Measurements from ENCODE around the gene AGA. TPM values are rescaled to one million over a fixed set of nuclear protein-coding genes. Genes with fewer than 3 reads are reported as not detected.

The AGA gene
- total RNA-seq, 1 donor from 2014 or later = 6.4 TPM

DNA sequence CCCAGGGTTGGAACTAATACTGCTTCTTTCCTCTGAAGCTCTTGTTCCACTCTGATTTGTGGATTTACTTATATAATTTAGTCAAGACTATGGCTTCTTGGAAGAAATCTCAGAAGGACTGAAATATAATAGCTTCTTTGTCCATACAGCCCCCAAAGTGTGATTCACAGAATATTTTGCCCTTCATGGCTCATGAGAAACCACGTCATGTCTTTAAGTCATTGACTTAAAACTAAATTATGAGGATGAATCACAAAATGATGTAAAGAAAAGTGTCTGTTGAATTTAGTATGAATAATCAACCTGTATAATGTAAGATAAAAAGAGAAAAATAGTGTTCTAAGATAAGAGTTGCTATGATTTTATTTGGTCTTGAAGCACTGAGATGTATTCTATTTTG, 43.3 kb upstream of the AGA start:
- no peak overlapping the region for H3K27ac ChIP-seq (replicated peaks)
- intact Hi-C loops (cut with micrococcal nuclease) = no loop called here

DNA sequence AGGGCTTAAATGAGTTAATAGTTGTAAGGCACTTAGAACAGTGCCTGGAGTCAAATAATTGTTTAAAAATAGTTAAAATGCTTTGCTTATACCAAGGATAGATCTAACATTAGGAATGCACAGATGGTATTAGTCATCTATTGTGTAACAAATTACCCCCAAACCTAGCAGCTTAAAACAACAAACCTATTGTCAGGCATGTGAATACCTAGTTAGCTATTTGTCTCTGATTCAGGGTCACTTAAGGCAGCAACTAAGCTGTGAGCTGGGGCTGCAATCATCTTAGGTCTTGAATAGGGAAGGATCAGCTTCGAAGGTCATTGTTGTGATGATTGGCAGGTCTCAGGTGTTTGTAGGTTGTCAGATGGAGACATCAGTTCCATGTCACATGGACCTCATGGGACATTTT, 42.4 kb upstream of the AGA start:
- H3K4me3 ChIP-seq = no peak overlapping the region
- TF ChIP-seq, protein P1, sequence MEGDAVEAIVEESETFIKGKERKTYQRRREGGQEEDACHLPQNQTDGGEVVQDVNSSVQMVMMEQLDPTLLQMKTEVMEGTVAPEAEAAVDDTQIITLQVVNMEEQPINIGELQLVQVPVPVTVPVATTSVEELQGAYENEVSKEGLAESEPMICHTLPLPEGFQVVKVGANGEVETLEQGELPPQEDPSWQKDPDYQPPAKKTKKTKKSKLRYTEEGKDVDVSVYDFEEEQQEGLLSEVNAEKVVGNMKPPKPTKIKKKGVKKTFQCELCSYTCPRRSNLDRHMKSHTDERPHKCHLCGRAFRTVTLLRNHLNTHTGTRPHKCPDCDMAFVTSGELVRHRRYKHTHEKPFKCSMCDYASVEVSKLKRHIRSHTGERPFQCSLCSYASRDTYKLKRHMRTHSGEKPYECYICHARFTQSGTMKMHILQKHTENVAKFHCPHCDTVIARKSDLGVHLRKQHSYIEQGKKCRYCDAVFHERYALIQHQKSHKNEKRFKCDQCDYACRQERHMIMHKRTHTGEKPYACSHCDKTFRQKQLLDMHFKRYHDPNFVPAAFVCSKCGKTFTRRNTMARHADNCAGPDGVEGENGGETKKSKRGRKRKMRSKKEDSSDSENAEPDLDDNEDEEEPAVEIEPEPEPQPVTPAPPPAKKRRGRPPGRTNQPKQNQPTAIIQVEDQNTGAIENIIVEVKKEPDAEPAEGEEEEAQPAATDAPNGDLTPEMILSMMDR (IDR thresholded peaks at IDR 0.05; ENCODE audit: borderline replicate concordance) = no peak
- H3K27ac ChIP-seq (replicated peaks) = no peak overlapping the region
- H3K27me3 ChIP-seq (ENCODE audit: low read depth) = no peaks in the 10 kb centered on the region
- intact Hi-C loops (cut with micrococcal nuclease) = no loop called here
- no peaks in the 10 kb centered on the region for H3K9me3 ChIP-seq (replicated peaks)
- H3K36me3 ChIP-seq = no peaks in the 10 kb centered on the region
- H3K4me1 ChIP-seq = no peaks in the 10 kb centered on the region
- no peak for DNase-seq

More for the DNA sequence above, 43.3 kb upstream of the AGA start:
- DNase-seq = no peak
- Histone ChIP-seq H3K4me1 (no peaks in the 10 kb centered on the region), H3K36me3 (no peaks in the 10 kb centered on the region), H3K27me3 (ENCODE audit: low read depth) (no peaks in the 10 kb centered on the region), H3K4me3 (no peak overlapping the region), H3K9me3 (replicated peaks) (no peaks in the 10 kb centered on the region)
- TF ChIP-seq, protein P1 (IDR thresholded peaks at IDR 0.05; ENCODE audit: borderline replicate concordance) = no peak

- no peak overlapping the region for H3K4me3 ChIP-seq
- DNase-seq = no peak
- H3K36me3 ChIP-seq = no peaks in the 10 kb centered on the region
- H3K4me1 ChIP-seq = no peaks in the 10 kb centered on the region
- intact Hi-C loops (cut with micrococcal nuclease) = no loop called here
- H3K27ac ChIP-seq (replicated peaks) = no peak overlapping the region
- no peaks in the 10 kb centered on the region for H3K27me3 ChIP-seq (ENCODE audit: low read depth)
- H3K9me3 ChIP-seq (replicated peaks) = no peaks in the 10 kb centered on the region
- TF ChIP-seq, protein P1 (IDR thresholded peaks at IDR 0.05; ENCODE audit: borderline replicate concordance) = no peak
Observed at GRCh38 chr4:177483760-177484159, 41.5 kb upstream of the AGA start.

DNA sequence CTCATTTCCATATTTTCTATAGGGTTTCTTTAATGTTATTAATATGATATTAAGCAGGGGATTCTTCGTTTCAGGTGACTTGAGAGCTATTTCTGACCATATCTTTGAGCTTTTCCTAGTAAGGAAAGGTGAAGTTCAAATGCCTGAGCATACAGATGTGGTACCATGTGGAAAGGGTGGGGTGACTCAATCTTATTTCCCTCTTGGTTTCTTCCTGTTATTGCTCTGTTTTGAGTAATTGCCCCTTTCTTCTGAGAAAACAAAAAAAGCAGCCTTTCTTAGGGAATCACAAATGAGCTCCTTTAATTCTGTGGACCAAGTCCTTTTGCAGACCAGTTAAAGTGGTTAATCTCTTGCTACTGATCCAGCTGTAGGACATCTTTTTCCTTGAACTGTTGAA, 41.0 kb upstream of the AGA start:
- H3K36me3 ChIP-seq = no peaks in the 10 kb centered on the region
- H3K27me3 ChIP-seq (ENCODE audit: low read depth) = no peaks in the 10 kb centered on the region
- H3K4me3 ChIP-seq = no peak overlapping the region
- intact Hi-C loops (cut with micrococcal nuclease) = no loop called here
- no peaks in the 10 kb centered on the region for H3K9me3 ChIP-seq (replicated peaks)
- no peak for DNase-seq
- H3K4me1 ChIP-seq = no peaks in the 10 kb centered on the region
- no peak overlapping the region for H3K27ac ChIP-seq (replicated peaks)
- TF ChIP-seq, protein P1 (IDR thresholded peaks at IDR 0.05; ENCODE audit: borderline replicate concordance) = no peak

DNA sequence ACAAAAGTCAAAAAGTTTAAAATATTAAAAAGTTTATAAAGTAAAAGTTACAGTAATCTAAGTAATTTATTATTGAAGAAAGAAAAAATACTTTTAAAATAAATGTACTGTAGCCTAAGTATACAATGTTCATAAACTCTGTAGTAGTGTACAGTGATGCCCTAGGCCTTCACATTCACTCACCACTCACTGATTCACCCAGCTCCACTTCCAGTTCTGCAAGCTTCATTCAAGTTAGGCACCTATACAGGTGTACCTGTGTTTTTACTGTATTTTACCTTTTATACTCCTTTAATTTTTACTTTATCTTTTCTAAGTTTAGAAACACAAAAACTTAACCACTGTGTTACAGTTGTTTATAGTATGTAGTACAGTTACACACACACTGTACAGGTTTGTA, 40.1 kb upstream of the AGA start:
- Histone ChIP-seq H3K27ac (replicated peaks) (no peak overlapping the region), H3K27me3 (ENCODE audit: low read depth) (no peaks in the 10 kb centered on the region), H3K4me3 (no peak overlapping the region), H3K4me1 (no peaks in the 10 kb centered on the region), H3K9me3 (replicated peaks) (no peaks in the 10 kb centered on the region), H3K36me3 (no peaks in the 10 kb centered on the region)
- DNase-seq = no peak
- TF ChIP-seq, protein P1 (IDR thresholded peaks at IDR 0.05; ENCODE audit: borderline replicate concordance) = no peak
- intact Hi-C loops (cut with micrococcal nuclease) = no loop called here

DNA sequence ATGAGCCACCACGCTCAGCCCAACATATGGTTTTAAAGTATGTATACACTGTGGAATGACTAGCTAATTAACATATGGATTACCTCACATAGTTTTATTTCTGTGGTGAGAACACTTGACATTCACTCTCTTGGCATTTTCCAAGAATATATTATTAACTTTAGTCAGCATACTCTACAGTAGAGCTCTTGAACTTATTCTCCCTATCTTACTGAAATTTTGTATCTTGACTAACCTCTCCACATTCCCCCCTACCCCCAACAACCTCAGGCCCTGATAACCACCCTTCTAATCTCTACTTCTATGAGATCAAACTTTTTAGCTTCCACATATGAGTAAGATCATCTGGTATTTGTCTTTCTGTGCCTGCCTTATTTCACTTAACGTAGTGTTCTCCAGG, 38.6 kb upstream of the AGA start:
- Histone ChIP-seq H3K9me3 (replicated peaks) (no peaks in the 10 kb centered on the region), H3K4me1 (no peaks in the 10 kb centered on the region), H3K36me3 (no peaks in the 10 kb centered on the region), H3K4me3 (no peak overlapping the region), H3K27ac (replicated peaks) (no peak overlapping the region), H3K27me3 (ENCODE audit: low read depth) (no peaks in the 10 kb centered on the region)
- DNase-seq = no peak
- intact Hi-C loops (cut with micrococcal nuclease) = no loop called here
- TF ChIP-seq, protein P1 (IDR thresholded peaks at IDR 0.05; ENCODE audit: borderline replicate concordance) = no peak

Measured in left ventricle myocardium inferior (tissue), 1 donor.